Prostate gland (tissue), 2 donors: ENCODE data around the gene FAM107A.

Experiments used
- CTCF ChIP-seq, 4 experiments: fragments of 200-600 bp in 2 of 4; fragments of 450-650 bp in 2 of 4; sonication (generic) in 2 of 4; IDR thresholded peaks; 1 replicate in 3 of 4; 2 replicates in 1 of 4; pipeline ENCODE4 v1.5.1; 2016 to 2019; ENCODE audit warnings: antibody characterized with exemption in 4 of 4, mild to moderate bottlenecking in 2 of 4, moderate library complexity in 2 of 4
- POLR2AphosphoS5 ChIP-seq: sonication (generic); formaldehyde crosslinking; IDR thresholded peaks from one replicate; pipeline ENCODE4 v1.6.1; 2017; ENCODE audit warnings: antibody characterized with exemption

GRCh38 chr3:58608648-58609047, 31.5 kb upstream of the FAM107A start:
- TF ChIP-seq CTCF (IDR thresholded peaks at IDR 0.05) (no peak), POLR2AphosphoS5 (peak; percentile 62)
